Fibroblast of villous mesenchyme (primary cell): ENCODE results near the gene EPN2. TPM values are rescaled to one million over a fixed set of nuclear protein-coding genes. Genes with fewer than 3 reads are reported as not detected.

Source experiments
- DNase-seq: peaks from one replicate; pipeline ENCODE4 v3.0.0-alpha.2; 2010; ENCODE audit warnings: low read depth
- H3K4me3 ChIP-seq: 2 replicates; pipeline ENCODE4 v1.5.1; 2011; ENCODE audit warnings: low read depth, mild to moderate bottlenecking, low read length
- CTCF ChIP-seq: IDR thresholded peaks from 2 replicates; pipeline ENCODE4 v1.5.1; 2012; ENCODE audit warnings: low read depth, mild to moderate bottlenecking, low read length; ENCODE audit not compliant: insufficient read depth
- total RNA-seq: library from RNA; depleted of rRNA; stranded (reverse); fragments of >200 nt; gene quantifications from 2 replicates; pipeline ENCODE4 v1.2.3, GENCODE V29; 2012

Gene EPN2
- total RNA-seq, 1 donor: 30.2 TPM

GRCh38 chr17:19372866-19373504 lies 135.8 kb downstream of the EPN2 start:
- TF ChIP-seq CTCF: no peak
- H3K4me3 ChIP-seq: no peak overlapping the region
- no peak for DNase-seq

GRCh38 chr17:19374136-19374535 lies 137.0 kb downstream of the EPN2 start:
- peak; percentile 50 for DNase-seq
- no peak overlapping the region for H3K4me3 ChIP-seq
- no peak for TF ChIP-seq CTCF

GRCh38 chr17:19375732-19376131 lies 138.6 kb downstream of the EPN2 start:
- no peak overlapping the region for H3K4me3 ChIP-seq
- peak; percentile 47 for DNase-seq
- TF ChIP-seq CTCF: no peak

GRCh38 chr17:19376811-19377210 lies 139.6 kb downstream of the EPN2 start:
- DNase-seq: no peak
- no peak for TF ChIP-seq CTCF
- peak overlapping the region; percentile 71 for H3K4me3 ChIP-seq

- peak; percentile 99 for DNase-seq
- peak overlapping the region; percentile 71 for H3K4me3 ChIP-seq
- no peak for TF ChIP-seq CTCF
These were observed 140.6 kb downstream of the EPN2 start for GRCh38 chr17:19377602-19378415.

GRCh38 chr17:19378416-19379360 lies 141.5 kb downstream of the EPN2 start, which contains the start of gene MAPK7:
TSS of gene MAPK7 (plus strand) at chr17:19378498. CDS start at chr17:19378901, 403 bp downstream.
- H3K4me3 ChIP-seq: peak within 1 kb of the TSS; percentile 71
- no peak for TF ChIP-seq CTCF
- no peak for DNase-seq
